ENCODE results near the gene ANKDD1A. TPM values are rescaled to one million over a fixed set of nuclear protein-coding genes. Genes with fewer than 3 reads are reported as not detected.

ANKDD1A gene
- total RNA-seq, 1 experiment from 2014 or later, result 6.8 TPM

DNA sequence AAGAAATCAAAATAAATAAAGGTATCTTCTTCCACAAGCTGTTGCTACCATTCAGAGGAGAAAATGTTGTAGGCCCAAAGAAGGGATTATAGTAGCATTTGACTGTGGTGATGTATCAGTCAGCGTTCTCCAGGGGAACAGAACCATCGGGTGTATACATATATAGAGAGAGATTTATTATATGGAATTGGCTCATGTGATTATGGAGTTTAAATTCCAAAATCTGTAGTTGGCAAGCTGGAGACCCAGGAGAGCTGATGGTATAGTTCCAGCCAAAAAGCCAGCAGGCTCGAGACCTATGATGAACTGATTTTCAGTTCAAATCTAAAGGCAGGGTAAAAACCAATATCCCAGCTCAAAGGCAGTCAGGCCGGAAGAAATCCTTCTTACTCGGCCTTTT is 85.4 kb downstream of the ANKDD1A start:
- intact Hi-C loops (cut with micrococcal nuclease; ENCODE audit: unreplicated experiment), result no loop called here
- DNase-seq (ENCODE audit: low read depth, low spot score) (no peak), ATAC-seq (no peak)
- Histone ChIP-seq H3K4me1 (ENCODE audit: control insufficient read depth, insufficient read depth, low read length) (no peaks in the 10 kb centered on the region), H3K27ac (ENCODE audit: low read length) (no peak overlapping the region), H3K27me3 (ENCODE audit: control insufficient read depth, insufficient read depth, low read length) (no peaks in the 10 kb centered on the region), H3K4me3 (ENCODE audit: low read depth in 2 of 2, low read length in 2 of 2) (no peak overlapping the region), H3K9me3 (ENCODE audit: control insufficient read depth, insufficient read depth, low read depth, low read length) (no peaks in the 10 kb centered on the region), H3K36me3 (ENCODE audit: control insufficient read depth, insufficient read depth, low read length) (no peaks in the 10 kb centered on the region)
- ChIA-PET POLR2A (no interaction called here), CTCF (interaction anchor here (0.6 kb wide), 1 partner anchor 14 kb away, joined by 4 read pairs; no protein-coding TSS in a partner anchor)
- in situ Hi-C loops (cut with HindIII; ENCODE audit: low pct_unique_long_range_greater_than_20kb, low sequenced_read_pairs), result no loop called here
- BruUV-seq (replicated peaks), result no TSS peak
- TF ChIP-seq SIN3A (IDR thresholded peaks at IDR 0.05; ENCODE audit: borderline replicate concordance, insufficient read depth, low read depth, low read length), result no peak
- TF ChIP-seq TCF7L2 (IDR thresholded peaks at IDR 0.05; ENCODE audit: low read depth, low read length), result no peak
- no peak for TF ChIP-seq POLR2AphosphoS5 (IDR thresholded peaks at IDR 0.05; ENCODE audit: low read depth, low read length)
- TF ChIP-seq, protein P1, sequence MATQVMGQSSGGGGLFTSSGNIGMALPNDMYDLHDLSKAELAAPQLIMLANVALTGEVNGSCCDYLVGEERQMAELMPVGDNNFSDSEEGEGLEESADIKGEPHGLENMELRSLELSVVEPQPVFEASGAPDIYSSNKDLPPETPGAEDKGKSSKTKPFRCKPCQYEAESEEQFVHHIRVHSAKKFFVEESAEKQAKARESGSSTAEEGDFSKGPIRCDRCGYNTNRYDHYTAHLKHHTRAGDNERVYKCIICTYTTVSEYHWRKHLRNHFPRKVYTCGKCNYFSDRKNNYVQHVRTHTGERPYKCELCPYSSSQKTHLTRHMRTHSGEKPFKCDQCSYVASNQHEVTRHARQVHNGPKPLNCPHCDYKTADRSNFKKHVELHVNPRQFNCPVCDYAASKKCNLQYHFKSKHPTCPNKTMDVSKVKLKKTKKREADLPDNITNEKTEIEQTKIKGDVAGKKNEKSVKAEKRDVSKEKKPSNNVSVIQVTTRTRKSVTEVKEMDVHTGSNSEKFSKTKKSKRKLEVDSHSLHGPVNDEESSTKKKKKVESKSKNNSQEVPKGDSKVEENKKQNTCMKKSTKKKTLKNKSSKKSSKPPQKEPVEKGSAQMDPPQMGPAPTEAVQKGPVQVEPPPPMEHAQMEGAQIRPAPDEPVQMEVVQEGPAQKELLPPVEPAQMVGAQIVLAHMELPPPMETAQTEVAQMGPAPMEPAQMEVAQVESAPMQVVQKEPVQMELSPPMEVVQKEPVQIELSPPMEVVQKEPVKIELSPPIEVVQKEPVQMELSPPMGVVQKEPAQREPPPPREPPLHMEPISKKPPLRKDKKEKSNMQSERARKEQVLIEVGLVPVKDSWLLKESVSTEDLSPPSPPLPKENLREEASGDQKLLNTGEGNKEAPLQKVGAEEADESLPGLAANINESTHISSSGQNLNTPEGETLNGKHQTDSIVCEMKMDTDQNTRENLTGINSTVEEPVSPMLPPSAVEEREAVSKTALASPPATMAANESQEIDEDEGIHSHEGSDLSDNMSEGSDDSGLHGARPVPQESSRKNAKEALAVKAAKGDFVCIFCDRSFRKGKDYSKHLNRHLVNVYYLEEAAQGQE (IDR thresholded peaks at IDR 0.05; ENCODE audit: insufficient read depth in 1 of 2, low read depth in 2 of 2, low read length in 1 of 2), result no peak
- TF ChIP-seq, protein P2, sequence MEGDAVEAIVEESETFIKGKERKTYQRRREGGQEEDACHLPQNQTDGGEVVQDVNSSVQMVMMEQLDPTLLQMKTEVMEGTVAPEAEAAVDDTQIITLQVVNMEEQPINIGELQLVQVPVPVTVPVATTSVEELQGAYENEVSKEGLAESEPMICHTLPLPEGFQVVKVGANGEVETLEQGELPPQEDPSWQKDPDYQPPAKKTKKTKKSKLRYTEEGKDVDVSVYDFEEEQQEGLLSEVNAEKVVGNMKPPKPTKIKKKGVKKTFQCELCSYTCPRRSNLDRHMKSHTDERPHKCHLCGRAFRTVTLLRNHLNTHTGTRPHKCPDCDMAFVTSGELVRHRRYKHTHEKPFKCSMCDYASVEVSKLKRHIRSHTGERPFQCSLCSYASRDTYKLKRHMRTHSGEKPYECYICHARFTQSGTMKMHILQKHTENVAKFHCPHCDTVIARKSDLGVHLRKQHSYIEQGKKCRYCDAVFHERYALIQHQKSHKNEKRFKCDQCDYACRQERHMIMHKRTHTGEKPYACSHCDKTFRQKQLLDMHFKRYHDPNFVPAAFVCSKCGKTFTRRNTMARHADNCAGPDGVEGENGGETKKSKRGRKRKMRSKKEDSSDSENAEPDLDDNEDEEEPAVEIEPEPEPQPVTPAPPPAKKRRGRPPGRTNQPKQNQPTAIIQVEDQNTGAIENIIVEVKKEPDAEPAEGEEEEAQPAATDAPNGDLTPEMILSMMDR (IDR thresholded peaks at IDR 0.05), result no peak

DNA sequence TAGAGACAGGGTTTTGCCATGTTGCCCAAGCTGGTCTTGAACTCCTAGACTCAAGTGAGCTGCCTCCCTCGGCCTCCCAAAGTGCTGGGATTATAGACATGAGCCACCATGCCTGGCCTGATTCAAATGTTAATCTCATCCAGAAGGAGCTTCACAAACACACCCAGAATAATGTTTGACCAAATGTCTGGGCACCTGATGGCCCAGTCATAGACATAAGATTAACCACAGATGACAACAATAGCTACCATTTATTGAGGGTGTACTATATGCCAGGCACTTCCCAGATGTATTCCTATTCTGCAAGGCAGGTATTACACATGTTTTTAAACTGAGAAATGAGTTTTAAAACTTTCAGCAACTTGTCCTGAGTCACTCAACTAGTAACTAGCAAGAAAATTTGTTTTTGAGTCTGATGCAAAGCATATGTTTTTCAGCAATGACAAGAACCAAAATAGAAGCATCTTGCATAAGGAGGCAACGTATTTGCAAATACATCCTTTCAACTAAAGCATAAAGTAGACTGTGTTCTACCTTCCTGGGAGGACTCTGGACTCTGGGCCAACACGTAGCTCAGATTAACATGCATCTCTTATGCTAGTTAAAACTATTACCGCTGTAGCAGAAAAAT is 86.2 kb downstream of the ANKDD1A start:
- Histone ChIP-seq H3K9me3 (ENCODE audit: control insufficient read depth, insufficient read depth, low read depth, low read length) (no peaks in the 10 kb centered on the region), H3K36me3 (ENCODE audit: control insufficient read depth, insufficient read depth, low read length) (no peaks in the 10 kb centered on the region), H3K4me1 (ENCODE audit: control insufficient read depth, insufficient read depth, low read length) (no peaks in the 10 kb centered on the region), H3K27ac (ENCODE audit: low read length) (no peak overlapping the region), H3K4me3 (ENCODE audit: low read depth in 2 of 2, low read length in 2 of 2) (no peak overlapping the region), H3K27me3 (ENCODE audit: control insufficient read depth, insufficient read depth, low read length) (no peaks in the 10 kb centered on the region)
- CTCF ChIA-PET, result no interaction called here
- in situ Hi-C loops (cut with HindIII; ENCODE audit: low pct_unique_long_range_greater_than_20kb, low sequenced_read_pairs), result no loop called here
- BruUV-seq (replicated peaks), result no TSS peak
- ATAC-seq (no peak), DNase-seq (ENCODE audit: low read depth, low spot score) (no peak)
- POLR2A ChIA-PET, result no interaction called here
- intact Hi-C loops (cut with micrococcal nuclease; ENCODE audit: unreplicated experiment), result no loop called here
- TF ChIP-seq, protein P2 (IDR thresholded peaks at IDR 0.05), result no peak
- TF ChIP-seq SIN3A (IDR thresholded peaks at IDR 0.05; ENCODE audit: borderline replicate concordance, insufficient read depth, low read depth, low read length), result no peak
- TF ChIP-seq POLR2AphosphoS5 (IDR thresholded peaks at IDR 0.05; ENCODE audit: low read depth, low read length), result no peak
- TF ChIP-seq, protein P1 (IDR thresholded peaks at IDR 0.05; ENCODE audit: insufficient read depth in 1 of 2, low read depth in 2 of 2, low read length in 1 of 2), result no peak
- TF ChIP-seq TCF7L2 (IDR thresholded peaks at IDR 0.05; ENCODE audit: low read depth, low read length), result no peak

Data from Panc1 (cell line).